Upper lobe of right lung (tissue), 1 donor: ENCODE results near the gene TNFRSF6B. TPM values are rescaled to one million over a fixed set of nuclear protein-coding genes. Genes with fewer than 3 reads are reported as not detected.

ENCODE experiments used
- ATAC-seq: fragments of 200-7000 bp; cut with Tn5 transposase; one replicate; pipeline ENCODE4 v1.9.1; 2020; ENCODE audit warnings: mild to moderate bottlenecking, moderate library complexity
- DNase-seq: peaks from one replicate; pipeline ENCODE4 v3.0.0-alpha.2; 2020
- H3K27ac ChIP-seq: fragments of 200-600 bp; one replicate; pipeline ENCODE4 v1.8.0; 2022
- H3K27me3 ChIP-seq: fragments of 200-600 bp; one replicate; pipeline ENCODE4 v1.8.0; 2022; ENCODE audit warnings: mild to moderate bottlenecking
- H3K36me3 ChIP-seq: fragments of 200-600 bp; one replicate; pipeline ENCODE4 v1.8.0; 2022
- H3K4me1 ChIP-seq: fragments of 200-600 bp; one replicate; pipeline ENCODE4 v1.8.0; 2022
- H3K4me3 ChIP-seq: fragments of 200-600 bp; one replicate; pipeline ENCODE4 v1.8.0; 2022; ENCODE audit warnings: mild to moderate bottlenecking
- H3K9me3 ChIP-seq: fragments of 200-600 bp; one replicate; pipeline ENCODE4 v1.8.0; 2022
- CTCF ChIP-seq: fragments of 200-600 bp; IDR thresholded peaks from one replicate; pipeline ENCODE4 v1.8.0; 2022; ENCODE audit warnings: antibody characterized with exemption
- intact Hi-C: fragments of 100-400 bp; cut with DNase I; formaldehyde crosslinking; loops from one replicate; pipeline ENCODE4 v1.11.0; 2022
- total RNA-seq: library from RNA; stranded (reverse); fragmentation: NEBNext Ultra II Directional; extraction: Animal tissue kit (Norgen Biotek cat#: 25700); gene quantifications from one replicate; pipeline ENCODE4 v1.2.1, GENCODE V29; 2021
- donor health status: DM: no; HTN: yes; CAD: no; lungs with severe emphysema.

The TNFRSF6B gene
- total RNA-seq, 1 donor from 2014 or later: 14.4 TPM

DNA sequence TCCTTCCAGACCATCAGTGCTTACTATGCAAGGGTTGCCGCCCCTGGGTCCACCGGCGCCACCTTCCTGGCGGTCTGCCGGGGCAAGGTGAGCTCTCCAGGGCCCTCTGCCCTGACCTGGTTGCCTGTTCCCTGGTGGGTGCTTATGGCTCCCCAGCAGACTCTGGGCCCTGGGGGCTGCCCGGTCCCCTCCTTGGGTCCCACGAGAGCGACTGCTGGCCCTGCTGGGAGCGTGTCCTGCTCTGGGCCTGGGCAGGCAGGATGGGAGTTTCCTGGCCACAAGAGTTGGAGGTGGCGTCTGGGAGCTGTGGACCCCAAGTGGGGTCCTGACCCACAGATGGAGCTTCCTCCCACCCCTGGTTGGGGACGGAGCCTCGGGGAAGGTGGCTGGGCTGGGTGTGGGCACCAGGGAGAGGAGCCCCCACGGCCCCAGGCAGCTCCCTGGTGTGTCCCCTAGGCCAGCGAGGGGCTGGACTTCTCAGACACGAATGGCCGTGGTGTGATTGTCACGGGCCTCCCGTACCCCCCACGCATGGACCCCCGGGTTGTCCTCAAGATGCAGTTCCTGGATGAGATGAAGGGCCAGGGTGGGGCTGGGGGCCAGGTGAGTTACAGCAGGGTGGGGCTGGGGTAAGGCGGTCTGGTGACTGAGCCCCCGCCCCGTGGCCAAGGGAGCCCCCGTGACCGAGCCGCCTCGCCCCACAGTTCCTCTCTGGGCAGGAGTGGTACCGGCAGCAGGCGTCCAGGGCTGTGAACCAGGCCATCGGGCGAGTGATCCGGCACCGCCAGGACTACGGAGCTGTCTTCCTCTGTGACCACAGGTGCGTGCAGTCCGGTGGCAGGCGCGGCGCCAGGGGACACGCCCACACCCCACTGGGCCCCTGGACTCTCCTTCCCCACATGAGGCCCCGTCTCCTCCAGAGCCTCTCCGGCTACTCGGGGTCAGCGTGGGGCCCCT is 7.1 kb upstream of the TNFRSF6B start:
- intact Hi-C loops: no loop called here
- no peak for TF ChIP-seq CTCF
- Histone ChIP-seq H3K9me3 (no peaks in the 10 kb centered on the region), H3K27ac (peak overlapping the region; percentile 91), H3K4me3 (no peak overlapping the region), H3K27me3 (no peaks in the 10 kb centered on the region), H3K36me3 (peaks cover 2% of the 10 kb centered on the region), H3K4me1 (peaks cover 37% of the 10 kb centered on the region)
- no peak for ATAC-seq
- DNase-seq: no peak

DNA sequence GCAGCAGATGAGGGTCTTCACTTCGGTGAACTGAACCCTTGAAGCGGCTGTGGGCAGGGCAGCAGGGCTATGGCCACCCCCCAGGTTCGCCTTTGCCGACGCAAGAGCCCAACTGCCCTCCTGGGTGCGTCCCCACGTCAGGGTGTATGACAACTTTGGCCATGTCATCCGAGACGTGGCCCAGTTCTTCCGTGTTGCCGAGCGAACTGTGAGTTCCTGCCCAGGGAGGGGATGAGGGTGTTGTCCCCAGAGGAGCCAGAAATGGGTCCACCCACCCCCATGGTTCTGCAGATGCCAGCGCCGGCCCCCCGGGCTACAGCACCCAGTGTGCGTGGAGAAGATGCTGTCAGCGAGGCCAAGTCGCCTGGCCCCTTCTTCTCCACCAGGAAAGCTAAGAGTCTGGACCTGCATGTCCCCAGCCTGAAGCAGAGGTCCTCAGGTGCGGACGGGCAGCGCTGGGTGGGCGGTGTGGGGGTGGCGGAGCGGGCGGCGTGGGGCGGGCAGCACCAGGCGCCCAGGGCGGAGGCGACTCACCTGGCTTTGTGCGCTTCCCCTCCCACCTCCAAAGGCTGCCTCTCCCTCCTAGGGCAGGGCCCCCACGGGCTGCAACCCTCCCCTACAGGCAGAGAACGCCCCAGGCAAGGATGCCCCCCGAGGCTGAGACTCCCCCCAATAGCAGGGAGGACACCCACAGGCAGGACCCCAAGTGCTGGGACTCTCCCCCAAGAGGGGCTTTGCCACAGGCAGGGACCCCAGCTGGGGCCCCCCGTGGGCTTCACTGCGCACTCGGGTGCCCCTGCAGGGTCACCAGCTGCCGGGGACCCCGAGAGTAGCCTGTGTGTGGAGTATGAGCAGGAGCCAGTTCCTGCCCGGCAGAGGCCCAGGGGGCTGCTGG is 6.2 kb upstream of the TNFRSF6B start:
- H3K27me3 ChIP-seq: no peaks in the 10 kb centered on the region
- no peaks in the 10 kb centered on the region for H3K9me3 ChIP-seq
- DNase-seq (no peak), ATAC-seq (no peak)
- H3K36me3 ChIP-seq: peaks cover 11% of the 10 kb centered on the region
- intact Hi-C loops: no loop called here
- no peak overlapping the region for H3K27ac ChIP-seq
- no peak for TF ChIP-seq CTCF
- no peak overlapping the region for H3K4me3 ChIP-seq
- peaks cover 37% of the 10 kb centered on the region for H3K4me1 ChIP-seq

DNA sequence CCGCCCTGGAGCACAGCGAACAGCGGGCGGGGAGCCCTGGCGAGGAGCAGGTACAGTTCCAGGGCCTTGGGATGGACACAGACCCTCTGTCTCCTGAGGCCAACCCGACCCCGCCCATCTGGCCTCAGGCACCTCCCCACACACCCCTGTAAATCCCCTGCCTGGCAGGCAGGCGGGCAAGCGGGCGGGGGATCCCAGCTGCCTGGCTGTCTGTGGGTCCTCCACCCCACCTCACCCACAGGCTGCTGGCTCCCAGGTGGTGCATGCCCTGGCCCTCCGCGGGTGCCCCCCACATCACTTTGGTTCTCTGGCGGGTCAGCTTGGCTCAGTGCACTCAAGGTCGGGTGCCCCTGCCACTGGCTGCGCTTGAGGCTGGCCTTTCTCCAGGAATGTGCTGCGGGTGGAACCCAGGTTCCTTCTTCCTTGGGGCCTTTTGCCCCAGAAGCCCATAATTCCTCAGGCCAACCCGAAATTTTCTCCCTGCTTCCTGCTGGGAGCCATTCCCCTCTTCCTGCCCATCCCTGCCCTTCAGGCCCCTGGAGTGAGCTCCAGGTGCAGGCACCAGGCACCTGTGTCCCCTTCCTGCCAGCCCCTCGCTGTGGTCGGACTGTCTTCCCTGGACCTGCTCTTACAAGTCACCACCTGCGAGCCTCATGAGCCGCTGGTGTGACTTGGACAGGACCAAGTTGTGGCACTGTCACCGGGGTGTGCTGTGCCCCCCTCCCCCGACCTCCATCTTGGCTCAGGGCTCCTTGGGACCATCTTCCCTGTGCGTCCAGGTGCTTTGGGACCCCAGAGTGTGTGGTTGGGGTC is 5.3 kb upstream of the TNFRSF6B start:
- no peak overlapping the region for H3K27ac ChIP-seq
- intact Hi-C loops: no loop called here
- H3K9me3 ChIP-seq: no peaks in the 10 kb centered on the region
- peaks cover 15% of the 10 kb centered on the region for H3K36me3 ChIP-seq
- peaks cover 33% of the 10 kb centered on the region for H3K4me1 ChIP-seq
- ATAC-seq (no peak), DNase-seq (peak; percentile 66)
- H3K27me3 ChIP-seq: no peaks in the 10 kb centered on the region
- TF ChIP-seq CTCF: no peak
- no peak overlapping the region for H3K4me3 ChIP-seq

DNA sequence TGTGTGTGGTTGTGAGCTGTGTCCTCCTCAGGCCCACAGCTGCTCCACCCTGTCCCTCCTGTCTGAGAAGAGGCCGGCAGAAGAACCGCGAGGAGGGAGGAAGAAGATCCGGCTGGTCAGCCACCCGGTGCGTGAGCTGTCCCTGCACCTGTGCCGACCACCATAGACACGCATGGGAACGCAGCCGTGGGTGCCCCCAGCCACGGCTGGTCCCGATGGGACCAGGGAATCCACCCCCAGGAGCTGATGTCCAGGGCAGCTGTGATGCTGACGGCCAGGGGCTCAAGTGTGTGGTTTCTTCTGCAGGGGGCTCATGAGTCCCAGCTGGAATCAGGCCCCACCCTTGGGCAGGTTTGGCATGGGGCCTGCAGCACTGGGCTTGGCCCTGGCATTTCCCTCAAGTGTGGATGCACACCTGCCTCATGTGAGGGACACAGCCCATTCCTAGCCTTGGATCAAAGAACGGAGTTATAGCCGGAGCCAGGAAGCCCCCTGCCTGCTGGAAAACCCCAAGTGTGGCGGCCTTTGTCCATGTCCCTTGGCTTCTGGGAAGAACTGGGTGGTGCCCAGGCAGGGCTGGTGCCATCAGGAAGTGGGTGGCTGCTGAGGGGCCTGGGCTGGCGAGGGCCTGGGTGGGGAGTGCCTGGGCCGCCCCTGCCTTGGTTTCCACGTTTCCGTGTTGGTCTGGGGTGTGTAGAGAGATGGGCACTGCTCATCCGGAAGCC is 4.6 kb upstream of the TNFRSF6B start:
- ATAC-seq (no peak), DNase-seq (no peak)
- Histone ChIP-seq H3K27ac (peak overlapping the region; percentile 63), H3K9me3 (no peaks in the 10 kb centered on the region), H3K36me3 (peaks cover 15% of the 10 kb centered on the region), H3K4me3 (no peak overlapping the region), H3K4me1 (peaks cover 33% of the 10 kb centered on the region), H3K27me3 (no peaks in the 10 kb centered on the region)
- TF ChIP-seq CTCF: no peak
- intact Hi-C loops: no loop called here
